Measurements from ENCODE around the gene HOXD13.

HOXD13 gene

GRCh38 chr2:176117162-176117822, 24.8 kb downstream of the HOXD13 start:
- TF ChIP-seq EZH2phosphoT487 (conservative IDR thresholded peaks at IDR 0.05; ENCODE audit: low read length): no peak
- TF ChIP-seq, protein P1, sequence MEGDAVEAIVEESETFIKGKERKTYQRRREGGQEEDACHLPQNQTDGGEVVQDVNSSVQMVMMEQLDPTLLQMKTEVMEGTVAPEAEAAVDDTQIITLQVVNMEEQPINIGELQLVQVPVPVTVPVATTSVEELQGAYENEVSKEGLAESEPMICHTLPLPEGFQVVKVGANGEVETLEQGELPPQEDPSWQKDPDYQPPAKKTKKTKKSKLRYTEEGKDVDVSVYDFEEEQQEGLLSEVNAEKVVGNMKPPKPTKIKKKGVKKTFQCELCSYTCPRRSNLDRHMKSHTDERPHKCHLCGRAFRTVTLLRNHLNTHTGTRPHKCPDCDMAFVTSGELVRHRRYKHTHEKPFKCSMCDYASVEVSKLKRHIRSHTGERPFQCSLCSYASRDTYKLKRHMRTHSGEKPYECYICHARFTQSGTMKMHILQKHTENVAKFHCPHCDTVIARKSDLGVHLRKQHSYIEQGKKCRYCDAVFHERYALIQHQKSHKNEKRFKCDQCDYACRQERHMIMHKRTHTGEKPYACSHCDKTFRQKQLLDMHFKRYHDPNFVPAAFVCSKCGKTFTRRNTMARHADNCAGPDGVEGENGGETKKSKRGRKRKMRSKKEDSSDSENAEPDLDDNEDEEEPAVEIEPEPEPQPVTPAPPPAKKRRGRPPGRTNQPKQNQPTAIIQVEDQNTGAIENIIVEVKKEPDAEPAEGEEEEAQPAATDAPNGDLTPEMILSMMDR (IDR thresholded peaks at IDR 0.05; ENCODE audit: insufficient read depth, low read length, poor library complexity, severe bottlenecking): no peak
- no peaks in the 10 kb centered on the region for H3K79me2 ChIP-seq (ENCODE audit: insufficient read depth, low read length)

GRCh38 chr2:176117823-176118371, 25.4 kb downstream of the HOXD13 start:
- no peaks in the 10 kb centered on the region for H3K79me2 ChIP-seq (ENCODE audit: insufficient read depth, low read length)
- no peaks in the 10 kb centered on the region for H3F3A ChIP-seq (ENCODE audit: insufficient read depth)
- H3K27ac ChIP-seq (ENCODE audit: low read depth, low read length): no peak overlapping the region
- H3K9me2 ChIP-seq (replicated peaks; ENCODE audit: insufficient read depth, low read length): no peaks in the 10 kb centered on the region
- no peak overlapping the region for H3K9ac ChIP-seq (ENCODE audit: low read length)
- H3K27me3 ChIP-seq (ENCODE audit: low read length): no peaks in the 10 kb centered on the region
- no peak overlapping the region for H3K4me2 ChIP-seq (ENCODE audit: low read depth, low read length, poor library complexity, severe bottlenecking)
- H3K9me3 ChIP-seq (ENCODE audit: insufficient read depth, low read length): no peaks in the 10 kb centered on the region
- H4K20me1 ChIP-seq (ENCODE audit: low read depth, low read length): no peaks in the 10 kb centered on the region
- no peak overlapping the region for H3K4me3 ChIP-seq (ENCODE audit: insufficient read depth, low read length, poor library complexity, severe bottlenecking)
- H3K36me3 ChIP-seq (ENCODE audit: low read length): no peaks in the 10 kb centered on the region
- TF ChIP-seq, protein P1 (IDR thresholded peaks at IDR 0.05; ENCODE audit: insufficient read depth, low read length, poor library complexity, severe bottlenecking): no peak
- TF ChIP-seq EZH2phosphoT487 (conservative IDR thresholded peaks at IDR 0.05; ENCODE audit: low read length): no peak
- H2AFZ ChIP-seq (ENCODE audit: low read depth, low read length, severe bottlenecking): no peak overlapping the region

More at GRCh38 chr2:176117162-176117822, 24.8 kb downstream of the HOXD13 start:
- no peaks in the 10 kb centered on the region for H3K9me3 ChIP-seq (ENCODE audit: insufficient read depth, low read length)
- H2AFZ ChIP-seq (ENCODE audit: low read depth, low read length, severe bottlenecking): no peak overlapping the region
- no peaks in the 10 kb centered on the region for H4K20me1 ChIP-seq (ENCODE audit: low read depth, low read length)
- H3K9ac ChIP-seq (ENCODE audit: low read length): no peak overlapping the region
- no peak overlapping the region for H3K27ac ChIP-seq (ENCODE audit: low read depth, low read length)
- H3K27me3 ChIP-seq (ENCODE audit: low read length): no peaks in the 10 kb centered on the region
- H3K36me3 ChIP-seq (ENCODE audit: low read length): no peaks in the 10 kb centered on the region
- no peaks in the 10 kb centered on the region for H3F3A ChIP-seq (ENCODE audit: insufficient read depth)
- H3K9me2 ChIP-seq (replicated peaks; ENCODE audit: insufficient read depth, low read length): no peaks in the 10 kb centered on the region
- H3K4me3 ChIP-seq (ENCODE audit: insufficient read depth, low read length, poor library complexity, severe bottlenecking): no peak overlapping the region
- no peak overlapping the region for H3K4me2 ChIP-seq (ENCODE audit: low read depth, low read length, poor library complexity, severe bottlenecking)

GRCh38 chr2:176118601-176119339, 26.2 kb downstream of the HOXD13 start:
- H3K9me3 ChIP-seq (ENCODE audit: insufficient read depth, low read length): no peaks in the 10 kb centered on the region
- TF ChIP-seq EZH2phosphoT487 (conservative IDR thresholded peaks at IDR 0.05; ENCODE audit: low read length): no peak
- TF ChIP-seq, protein P1 (IDR thresholded peaks at IDR 0.05; ENCODE audit: insufficient read depth, low read length, poor library complexity, severe bottlenecking): no peak
- H4K20me1 ChIP-seq (ENCODE audit: low read depth, low read length): no peaks in the 10 kb centered on the region
- no peak overlapping the region for H2AFZ ChIP-seq (ENCODE audit: low read depth, low read length, severe bottlenecking)
- no peak overlapping the region for H3K27ac ChIP-seq (ENCODE audit: low read depth, low read length)
- H3K4me3 ChIP-seq (ENCODE audit: insufficient read depth, low read length, poor library complexity, severe bottlenecking): no peak overlapping the region
- no peaks in the 10 kb centered on the region for H3K27me3 ChIP-seq (ENCODE audit: low read length)
- H3K36me3 ChIP-seq (ENCODE audit: low read length): no peaks in the 10 kb centered on the region
- no peaks in the 10 kb centered on the region for H3F3A ChIP-seq (ENCODE audit: insufficient read depth)
- H3K9ac ChIP-seq (ENCODE audit: low read length): no peak overlapping the region
- no peak overlapping the region for H3K4me2 ChIP-seq (ENCODE audit: low read depth, low read length, poor library complexity, severe bottlenecking)
- H3K9me2 ChIP-seq (replicated peaks; ENCODE audit: insufficient read depth, low read length): no peaks in the 10 kb centered on the region
- no peaks in the 10 kb centered on the region for H3K79me2 ChIP-seq (ENCODE audit: insufficient read depth, low read length)
